Smooth muscle cell (in vitro differentiated cells): ENCODE data around the gene SCARB2. TPM values are rescaled to one million over a fixed set of nuclear protein-coding genes. Genes with fewer than 3 reads are reported as not detected.

Experiments used
- DNase-seq: peaks from one replicate; lab custom pipeline; 2025; ENCODE audit not compliant: unreplicated experiment; lab: John Stamatoyannopoulos, UW
- H2AFZ ChIP-seq: fragments of 200-600 bp; sonication (generic); 2 replicates; pipeline ENCODE4 v1.6.0; 2016; ENCODE audit warnings: antibody characterized with exemption, low read depth, mild to moderate bottlenecking
- H3F3A ChIP-seq: fragments of 200-600 bp; sonication (generic); 2 replicates; pipeline ENCODE4 v1.6.0; 2017; ENCODE audit warnings: antibody characterized with exemption, low read depth
- H3K27ac ChIP-seq: fragments of 200-600 bp; sonication (generic); 2 replicates; pipeline ENCODE4 v1.5.1; 2016; ENCODE audit warnings: low read depth, mild to moderate bottlenecking
- H3K27me3 ChIP-seq: fragments of 200-600 bp; sonication (generic); 2 replicates; pipeline ENCODE4 v1.6.1; 2016; ENCODE audit warnings: low read depth, mild to moderate bottlenecking
- H3K36me3 ChIP-seq: fragments of 200-600 bp; sonication (generic); 2 replicates; pipeline ENCODE4 v1.5.1; 2016; ENCODE audit warnings: low read depth
- H3K4me1 ChIP-seq: fragments of 200-600 bp; sonication (generic); 2 replicates; pipeline ENCODE4 v1.5.1; 2016; ENCODE audit warnings: low read depth
- H3K4me2 ChIP-seq: fragments of 200-600 bp; sonication (generic); 2 replicates; pipeline ENCODE4 v1.6.0; 2016; ENCODE audit warnings: mild to moderate bottlenecking
- H3K4me3 ChIP-seq: fragments of 200-600 bp; sonication (generic); 2 replicates; pipeline ENCODE4 v1.5.1; 2016; ENCODE audit warnings: mild to moderate bottlenecking
- H3K79me2 ChIP-seq: fragments of 200-600 bp; sonication (generic); 2 replicates; pipeline ENCODE4 v1.6.0; 2016; ENCODE audit warnings: low read depth, mild to moderate bottlenecking
- H3K9ac ChIP-seq: fragments of 200-600 bp; sonication (generic); 2 replicates; pipeline ENCODE4 v1.6.0; 2016; ENCODE audit warnings: low read depth
- H3K9me3 ChIP-seq: fragments of 200-600 bp; sonication (generic); replicated peaks from 2 replicates; pipeline ENCODE4 v1.5.1; 2016; ENCODE audit warnings: low read depth
- H4K20me1 ChIP-seq: fragments of 200-600 bp; sonication (generic); 2 replicates; pipeline ENCODE4 v1.6.0; 2016; ENCODE audit warnings: low read depth
- WGBS: methylation state at CpG from one replicate; pipeline ENCODE4 v1.1.7; 2016; ENCODE audit warnings: low lambda C conversion rate; 5-methylcytosine and 5-hydroxymethylcytosine counted together
- polyA plus RNA-seq: library from polyadenylated mRNA; unstranded; fragments of >200 nt; fragmentation: Nextera tagmentation; extraction: Ambion mirVana; gene quantifications from 2 replicates; pipeline ENCODE4 v1.2.1, GENCODE V29; 2016
- total RNA-seq: library from RNA; depleted of rRNA; stranded (reverse); fragments of >200 nt; gene quantifications from 2 replicates; pipeline ENCODE4 v1.2.3, GENCODE V29; 2014
- TF ChIP-seq, protein P1 (sequence below): fragments of 200-600 bp; sonication (generic); IDR thresholded peaks from 2 replicates; pipeline ENCODE4 v1.5.1; 2017; ENCODE audit warnings: borderline replicate concordance, mild to moderate bottlenecking, antibody characterized with exemption; ENCODE audit not compliant: insufficient read depth, poor library complexity, severe bottlenecking

Gene SCARB2
- total and polyA plus RNA-seq, 2 experiments from 2014 or later = 162 to 270 TPM

DNA sequence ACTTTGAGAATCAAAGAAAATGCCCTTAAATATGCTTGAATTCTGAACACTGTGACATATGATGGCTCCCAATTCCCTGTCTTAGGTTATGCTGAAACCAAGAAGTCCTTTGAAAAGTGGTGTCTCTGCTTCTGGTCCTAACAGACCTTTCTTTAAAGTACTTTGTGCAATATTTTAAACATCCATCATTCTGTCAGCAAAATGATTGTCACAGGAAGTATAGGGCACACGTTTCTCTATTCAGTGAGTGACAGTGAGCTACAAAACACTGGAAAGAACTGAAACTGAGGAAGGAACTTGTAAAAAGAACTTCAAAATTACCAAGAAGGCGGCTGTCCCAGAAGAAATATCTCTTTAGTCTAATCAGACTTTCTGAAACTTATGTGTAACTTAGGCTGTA is 53.3 kb downstream of the SCARB2 start:
- 37% methylated on average over 2 of the region's 2 CpGs for WGBS
- peaks cover 12% of the 10 kb centered on the region for H3K36me3 ChIP-seq

DNA sequence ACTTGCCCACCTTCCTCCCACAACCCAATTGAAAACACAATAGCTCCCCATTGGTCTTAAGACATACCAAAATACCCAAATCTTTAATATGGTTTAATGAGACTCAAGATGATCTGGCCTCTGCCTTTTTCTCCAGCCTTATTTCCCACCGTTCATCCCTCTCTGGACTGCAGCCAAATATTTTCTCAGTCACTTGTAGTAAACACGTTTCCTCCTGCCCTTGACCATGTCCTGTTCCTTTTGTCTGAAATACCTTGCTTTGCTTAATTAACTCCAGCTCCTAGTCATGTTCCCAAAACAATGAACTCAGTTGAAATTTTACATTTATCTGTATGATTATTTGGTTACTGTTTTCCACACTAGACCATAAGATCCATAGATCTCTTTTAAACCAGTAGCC is 57.0 kb downstream of the SCARB2 start:
- H2AFZ ChIP-seq = no peak overlapping the region
- 54% methylated on average over 2 of the region's 2 CpGs for WGBS
- no peak for DNase-seq
- H3K4me1 ChIP-seq = no peaks in the 10 kb centered on the region
- no peaks in the 10 kb centered on the region for H4K20me1 ChIP-seq
- H3F3A ChIP-seq = peaks cover 5% of the 10 kb centered on the region
- no peaks in the 10 kb centered on the region for H3K27me3 ChIP-seq
- no peak overlapping the region for H3K4me2 ChIP-seq
- H3K27ac ChIP-seq = no peak overlapping the region
- H3K36me3 ChIP-seq = peaks cover 5% of the 10 kb centered on the region
- TF ChIP-seq, protein P1, sequence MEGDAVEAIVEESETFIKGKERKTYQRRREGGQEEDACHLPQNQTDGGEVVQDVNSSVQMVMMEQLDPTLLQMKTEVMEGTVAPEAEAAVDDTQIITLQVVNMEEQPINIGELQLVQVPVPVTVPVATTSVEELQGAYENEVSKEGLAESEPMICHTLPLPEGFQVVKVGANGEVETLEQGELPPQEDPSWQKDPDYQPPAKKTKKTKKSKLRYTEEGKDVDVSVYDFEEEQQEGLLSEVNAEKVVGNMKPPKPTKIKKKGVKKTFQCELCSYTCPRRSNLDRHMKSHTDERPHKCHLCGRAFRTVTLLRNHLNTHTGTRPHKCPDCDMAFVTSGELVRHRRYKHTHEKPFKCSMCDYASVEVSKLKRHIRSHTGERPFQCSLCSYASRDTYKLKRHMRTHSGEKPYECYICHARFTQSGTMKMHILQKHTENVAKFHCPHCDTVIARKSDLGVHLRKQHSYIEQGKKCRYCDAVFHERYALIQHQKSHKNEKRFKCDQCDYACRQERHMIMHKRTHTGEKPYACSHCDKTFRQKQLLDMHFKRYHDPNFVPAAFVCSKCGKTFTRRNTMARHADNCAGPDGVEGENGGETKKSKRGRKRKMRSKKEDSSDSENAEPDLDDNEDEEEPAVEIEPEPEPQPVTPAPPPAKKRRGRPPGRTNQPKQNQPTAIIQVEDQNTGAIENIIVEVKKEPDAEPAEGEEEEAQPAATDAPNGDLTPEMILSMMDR = no peak
- H3K9me3 ChIP-seq = no peaks in the 10 kb centered on the region
- no peaks in the 10 kb centered on the region for H3K79me2 ChIP-seq
- H3K9ac ChIP-seq = no peak overlapping the region
- no peak overlapping the region for H3K4me3 ChIP-seq

More for the DNA sequence above, 53.3 kb downstream of the SCARB2 start:
- no peak overlapping the region for H3K27ac ChIP-seq
- DNase-seq = no peak
- H3K79me2 ChIP-seq = no peaks in the 10 kb centered on the region
- no peaks in the 10 kb centered on the region for H3K9me3 ChIP-seq
- no peak overlapping the region for H3K9ac ChIP-seq
- H3F3A ChIP-seq = peaks cover 5% of the 10 kb centered on the region
- no peak overlapping the region for H3K4me3 ChIP-seq
- H4K20me1 ChIP-seq = no peaks in the 10 kb centered on the region
- TF ChIP-seq, protein P1 = no peak
- no peaks in the 10 kb centered on the region for H3K27me3 ChIP-seq
- no peak overlapping the region for H2AFZ ChIP-seq
- no peak overlapping the region for H3K4me2 ChIP-seq
- no peaks in the 10 kb centered on the region for H3K4me1 ChIP-seq

DNA sequence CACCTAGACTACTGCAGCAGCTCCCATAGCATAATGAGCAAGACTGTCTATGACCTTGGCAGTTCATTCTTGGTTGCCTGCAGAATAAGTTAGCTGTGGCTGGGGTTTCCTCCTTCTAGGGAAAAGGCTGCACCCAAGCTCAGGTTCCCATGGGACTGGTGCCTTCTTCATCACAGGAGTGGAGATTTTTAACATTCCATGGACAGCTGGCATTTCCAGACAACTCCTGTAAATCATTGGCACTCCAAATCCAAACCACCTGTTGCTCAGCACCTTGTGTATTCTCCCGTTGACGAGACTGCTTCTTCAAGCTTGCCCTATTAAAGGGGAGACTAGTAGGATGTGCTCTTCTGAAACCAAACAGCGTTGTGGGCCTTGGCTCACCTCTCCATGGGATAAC is 57.6 kb downstream of the SCARB2 start:
- Histone ChIP-seq H3K9ac (no peak overlapping the region), H2AFZ (no peak overlapping the region), H3K4me3 (no peak overlapping the region), H3K27ac (no peak overlapping the region), H3K36me3 (peaks cover 5% of the 10 kb centered on the region), H3K4me1 (no peaks in the 10 kb centered on the region), H3K27me3 (no peaks in the 10 kb centered on the region), H3F3A (peaks cover 5% of the 10 kb centered on the region), H4K20me1 (no peaks in the 10 kb centered on the region), H3K9me3 (no peaks in the 10 kb centered on the region), H3K4me2 (no peak overlapping the region), H3K79me2 (no peaks in the 10 kb centered on the region)
- 97% methylated on average over 3 of the region's 3 CpGs for WGBS
- TF ChIP-seq, protein P1 = no peak
- no peak for DNase-seq

DNA sequence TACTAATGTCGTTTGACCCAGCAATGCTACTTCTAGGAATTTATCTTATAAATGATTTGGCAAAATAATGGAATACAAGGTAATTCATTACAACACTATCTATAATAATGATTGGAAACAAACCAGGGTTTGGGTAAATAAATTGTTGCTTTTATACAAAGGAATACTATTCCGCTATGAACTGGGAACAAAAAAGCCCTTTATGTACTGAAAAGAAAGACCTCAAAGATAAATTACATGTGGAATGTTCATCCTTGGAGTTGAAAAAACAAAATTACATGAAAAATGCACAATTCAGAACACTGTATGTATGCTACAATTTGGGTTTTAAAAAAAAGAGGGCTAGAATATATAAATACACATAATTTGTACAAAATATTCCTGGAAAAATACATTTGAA is 60.3 kb downstream of the SCARB2 start:
- WGBS = 96% methylated on average over 2 of the region's 2 CpGs
- peaks cover 7% of the 10 kb centered on the region for H3K4me1 ChIP-seq
- DNase-seq = no peak
- H3K27me3 ChIP-seq = no peaks in the 10 kb centered on the region
- no peak overlapping the region for H2AFZ ChIP-seq
- TF ChIP-seq, protein P1 = no peak
- no peaks in the 10 kb centered on the region for H3F3A ChIP-seq
- no peak overlapping the region for H3K27ac ChIP-seq
- H4K20me1 ChIP-seq = no peaks in the 10 kb centered on the region
- no peaks in the 10 kb centered on the region for H3K36me3 ChIP-seq
- H3K4me3 ChIP-seq = no peak overlapping the region
- peaks cover 8% of the 10 kb centered on the region for H3K79me2 ChIP-seq
- H3K9me3 ChIP-seq = no peaks in the 10 kb centered on the region
- H3K4me2 ChIP-seq = no peak overlapping the region
- no peak overlapping the region for H3K9ac ChIP-seq
